Urothelium cell line (cell line): ENCODE measurements around the gene NFYA.
"Not testable (repeated sequence)": the region's sequence is repeated elsewhere in the genome, so short reads cannot be mapped to it uniquely, and the experiment has no call there.

Source experiments
- DNase-seq: peaks from one replicate; pipeline ENCODE4 v3.0.0; 2011; ENCODE audit warnings: low spot score, mixed read lengths
- FAIRE-seq: peaks from 2 replicates; lab custom pipeline; 2011; peaks lifted over from hg19 to GRCh38; lab: Jason Lieb, UNC

The NFYA gene

DNA sequence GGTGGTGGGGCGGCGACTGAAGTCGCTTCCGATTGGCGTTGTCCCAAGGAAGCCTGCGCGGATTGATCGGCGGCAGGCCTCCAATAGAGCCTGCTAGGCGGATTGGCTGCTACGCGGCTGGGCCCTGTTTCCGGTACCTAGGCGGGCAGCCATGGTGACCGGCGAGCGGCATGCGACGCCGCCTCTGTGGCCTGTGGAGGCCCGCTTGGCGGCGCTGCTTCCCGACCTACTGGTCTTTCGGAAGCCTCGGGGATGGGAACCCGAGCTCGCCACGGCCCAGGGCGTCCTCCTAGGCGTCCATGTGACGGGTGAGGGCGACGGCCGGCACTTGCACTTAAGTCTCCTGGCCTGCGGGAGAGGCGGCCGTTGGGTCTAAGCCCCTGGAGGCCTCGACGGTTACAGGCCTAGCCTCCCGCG lies 28.1 kb downstream of the NFYA start:
- no peak for FAIRE-seq

DNA sequence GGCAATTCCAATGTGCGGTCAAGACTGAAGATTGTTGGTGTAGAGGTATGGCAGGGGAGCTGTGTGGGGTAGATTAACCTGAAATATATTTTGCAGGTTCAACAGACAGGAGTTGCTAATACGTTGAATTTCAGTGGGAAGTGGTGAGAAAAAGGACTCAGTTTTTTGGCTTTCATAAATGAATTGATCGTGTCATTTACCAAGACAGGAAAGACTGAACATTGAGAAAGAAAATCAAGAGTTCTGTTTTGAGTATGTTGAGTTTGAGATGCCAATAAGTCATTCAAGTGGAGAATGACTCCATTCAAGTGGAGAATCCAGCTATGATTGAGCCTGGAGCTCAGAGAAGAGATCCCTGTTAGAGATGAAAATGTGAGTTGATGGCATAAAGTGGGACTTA lies 31.1 kb downstream of the NFYA start:
- no peak for FAIRE-seq
- DNase-seq: no peak

More for the DNA sequence above, 28.1 kb downstream of the NFYA start:
- no peak for DNase-seq

DNA sequence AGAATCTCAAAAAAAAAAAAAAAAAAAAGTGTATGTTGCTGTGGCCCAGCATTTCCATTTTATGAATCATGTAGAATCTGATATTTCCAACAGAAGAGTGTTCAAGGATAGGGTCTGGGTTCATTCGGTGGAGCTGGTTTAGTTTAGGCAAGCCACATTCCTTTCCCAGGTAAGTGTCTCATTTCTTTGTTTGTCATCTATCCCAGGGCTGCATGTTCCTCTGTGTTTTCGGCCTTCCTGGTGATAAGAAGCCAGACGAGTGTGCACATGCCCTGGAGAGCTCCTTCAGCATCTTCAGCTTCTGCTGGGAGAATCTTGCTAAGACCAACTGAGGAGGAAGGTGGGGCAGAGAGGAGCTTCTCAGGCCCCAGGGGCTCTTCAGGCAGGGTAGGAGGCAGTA lies 38.2 kb downstream of the NFYA start:
- FAIRE-seq: no peak

DNA sequence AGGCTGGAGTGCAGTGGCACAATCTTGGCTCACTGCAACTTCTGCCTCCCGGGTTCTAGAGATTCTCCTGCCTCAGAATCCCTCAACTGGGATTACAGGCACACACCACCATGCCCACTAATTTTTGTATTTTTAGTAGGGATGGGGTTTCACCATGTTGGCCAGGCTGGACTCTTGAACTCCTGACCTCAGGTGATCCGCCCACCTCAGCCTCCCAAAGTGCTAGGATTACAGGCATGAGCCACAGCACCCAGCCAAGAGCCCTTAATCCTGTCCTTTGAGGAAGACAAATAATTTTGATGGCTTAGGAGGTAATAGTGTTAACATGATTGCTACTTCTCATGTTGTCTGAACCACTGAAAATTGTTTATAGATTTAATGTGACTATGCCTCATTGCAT lies 42.3 kb downstream of the NFYA start:
- FAIRE-seq: not testable (repeated sequence)

More for the DNA sequence above, 38.2 kb downstream of the NFYA start:
- no peak for DNase-seq

DNA sequence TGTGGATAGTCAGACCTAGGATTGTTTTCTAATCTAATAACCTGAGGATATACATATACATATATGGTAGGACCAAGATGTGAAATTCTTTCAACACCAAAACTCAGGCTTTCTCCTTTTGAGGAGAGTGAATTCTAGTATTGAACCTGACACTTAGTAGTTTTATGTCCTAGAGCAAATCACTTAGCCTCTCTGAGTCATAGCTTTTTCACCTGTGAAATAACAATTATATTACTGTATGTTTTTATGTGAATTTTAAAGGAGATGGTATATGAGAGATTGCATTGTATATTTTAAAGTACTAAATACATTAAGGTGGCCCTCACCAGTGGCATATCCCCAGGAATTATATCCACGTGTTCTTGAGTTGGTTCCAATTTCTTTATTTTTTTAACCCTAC lies 46.7 kb downstream of the NFYA start:
- FAIRE-seq: no peak
- no peak for DNase-seq

More for the DNA sequence above, 42.3 kb downstream of the NFYA start:
- not testable (repeated sequence) for DNase-seq

DNA sequence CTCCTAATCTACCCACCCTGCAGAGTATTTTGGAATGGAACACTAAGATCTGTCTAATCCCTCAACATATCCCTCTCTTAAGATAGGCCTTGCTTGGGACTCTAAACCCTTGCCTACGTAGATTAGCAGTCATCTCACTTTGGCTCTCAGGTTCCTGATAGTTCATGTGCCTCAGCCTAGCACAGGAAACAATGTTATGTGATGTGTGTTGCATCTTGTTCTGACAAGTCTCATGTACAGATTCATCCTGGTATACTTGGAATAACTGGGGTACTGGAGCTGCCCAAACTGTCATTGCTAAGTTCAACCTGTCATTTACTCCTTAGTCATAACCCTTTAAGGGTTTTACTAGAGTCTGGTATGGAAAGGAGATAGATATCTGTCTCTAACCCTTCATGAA lies 47.3 kb downstream of the NFYA start:
- DNase-seq (no peak), FAIRE-seq (no peak)

DNA sequence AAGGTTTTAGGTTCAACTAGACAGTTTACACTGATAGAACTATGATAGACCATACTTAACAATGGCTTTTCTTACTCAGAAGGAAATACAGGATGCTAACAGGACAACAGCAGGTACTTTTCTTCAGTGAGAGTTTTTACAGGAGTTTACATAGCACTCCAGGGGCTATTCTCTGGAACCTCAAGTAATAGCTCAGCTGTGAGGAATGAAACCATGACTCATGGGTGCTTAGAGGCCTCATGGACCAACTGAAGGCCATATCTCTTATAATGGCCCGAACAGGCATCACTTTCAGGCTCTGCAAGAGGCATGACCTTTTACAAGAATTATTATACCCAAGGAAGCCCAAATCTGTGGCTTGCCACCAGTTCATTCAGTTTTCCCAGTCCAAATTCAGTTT lies 49.6 kb downstream of the NFYA start:
- DNase-seq: no peak
- no peak for FAIRE-seq

DNA sequence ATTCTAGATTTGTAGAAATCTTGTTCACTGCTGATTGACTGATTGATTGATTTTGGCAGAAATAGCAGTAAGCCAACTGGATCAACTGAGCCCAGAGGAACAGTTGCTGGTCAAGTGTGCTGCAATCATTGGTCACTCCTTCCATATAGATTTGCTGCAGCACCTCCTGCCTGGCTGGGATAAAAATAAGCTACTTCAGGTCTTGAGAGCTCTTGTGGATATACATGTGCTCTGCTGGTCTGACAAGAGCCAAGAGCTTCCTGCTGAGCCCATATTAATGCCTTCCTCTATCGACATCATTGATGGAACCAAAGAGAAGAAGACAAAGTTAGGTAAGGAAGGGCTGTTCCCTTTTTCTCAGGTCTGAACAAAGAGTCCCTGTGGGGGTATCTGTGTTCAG lies 50.1 kb downstream of the NFYA start:
- FAIRE-seq: no peak

DNA sequence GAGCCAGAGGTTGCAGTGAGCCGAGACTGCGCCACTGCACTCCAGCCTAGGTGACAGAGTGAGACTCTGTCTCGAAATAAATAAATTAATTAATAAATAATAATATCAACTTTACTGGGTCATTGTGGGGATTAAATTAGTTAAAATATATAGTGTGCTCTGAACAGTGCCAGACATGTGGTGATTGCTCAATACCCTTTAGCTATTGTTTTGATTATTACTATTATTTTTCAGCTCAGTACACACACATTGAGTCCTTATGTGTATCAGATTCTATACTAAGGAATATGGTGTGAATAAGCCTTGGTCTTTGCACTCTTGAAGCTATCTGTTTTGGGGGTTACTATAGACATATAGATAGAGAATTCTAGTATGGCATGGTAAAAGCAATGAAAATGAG lies 52.5 kb downstream of the NFYA start:
- DNase-seq: no peak
- FAIRE-seq: no peak

More for the DNA sequence above, 50.1 kb downstream of the NFYA start:
- DNase-seq: no peak

DNA sequence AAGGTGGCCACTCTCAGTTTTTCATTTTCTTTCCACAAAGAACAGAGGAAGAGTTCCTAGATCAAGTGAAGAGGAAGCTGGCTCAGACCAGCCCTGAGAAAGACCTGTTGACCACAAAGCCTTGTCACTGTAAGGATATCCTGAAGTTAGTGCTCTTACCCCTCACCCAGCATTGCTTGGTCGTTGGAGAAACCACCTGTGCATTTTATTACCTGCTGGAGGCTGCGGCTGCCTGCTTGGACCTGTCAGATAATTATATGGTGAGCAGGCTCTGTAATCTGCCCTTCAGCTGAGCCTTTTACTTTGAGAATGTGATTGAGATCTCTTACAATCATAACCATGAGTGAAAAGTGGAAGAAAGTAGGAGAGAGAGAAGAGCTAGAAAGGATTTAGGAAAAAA lies 59.5 kb downstream of the NFYA start:
- DNase-seq (no peak), FAIRE-seq (no peak)

DNA sequence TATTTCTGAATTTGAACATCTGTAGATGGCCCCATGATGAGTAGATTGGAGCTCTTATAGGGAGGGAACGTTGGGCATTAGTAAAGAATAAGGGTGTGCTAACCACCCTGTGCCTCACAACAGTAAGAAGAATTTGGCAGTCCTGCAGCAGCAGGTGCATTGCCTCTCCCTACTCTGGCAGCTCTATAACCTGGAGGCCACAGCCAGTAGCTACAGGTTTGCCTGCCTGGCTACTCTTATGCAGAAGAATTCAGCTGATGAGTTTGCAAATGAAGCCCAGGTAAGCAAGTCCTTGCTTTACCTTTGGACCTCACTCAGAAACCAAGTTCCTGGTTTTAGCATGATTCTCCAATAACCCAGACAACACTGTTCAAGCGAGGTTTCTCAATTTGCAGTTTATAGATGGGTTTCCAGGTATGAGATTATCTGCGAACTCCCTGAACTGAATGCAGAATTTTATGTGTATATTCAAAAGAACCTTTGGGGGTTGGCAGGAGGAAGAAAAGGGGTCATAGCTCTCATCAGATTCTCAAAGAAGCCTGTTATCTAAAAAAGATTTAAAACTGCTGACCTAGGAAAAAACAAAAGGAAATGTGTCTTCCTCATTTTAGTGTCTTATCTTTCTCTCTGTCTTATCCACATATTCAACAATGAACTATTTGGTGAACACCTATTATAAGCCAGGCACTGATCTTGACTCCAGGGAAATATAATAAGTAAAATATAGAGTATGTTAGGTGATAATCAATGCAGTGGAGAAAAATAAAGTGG lies 62.5 kb downstream of the NFYA start:
- DNase-seq (no peak), FAIRE-seq (no peak)

DNA sequence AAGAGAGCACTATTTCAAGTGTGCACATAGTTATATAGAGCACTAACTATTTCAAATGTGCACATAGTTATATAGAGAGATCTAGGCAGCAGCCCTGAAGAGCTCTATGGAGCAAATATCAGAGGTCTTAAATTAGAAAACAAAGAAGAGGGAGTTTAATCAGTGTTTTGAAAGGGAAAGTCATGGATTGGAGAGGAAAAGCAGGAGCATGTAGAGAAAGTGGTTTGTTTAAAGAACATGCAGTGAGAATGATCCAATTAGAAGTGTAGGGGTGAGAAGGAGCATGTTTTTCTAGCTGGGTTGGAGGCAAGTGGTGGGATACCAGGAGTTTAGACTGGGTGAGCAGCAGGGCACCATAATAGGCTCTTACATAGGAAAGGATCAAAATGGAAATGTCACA lies 64.1 kb downstream of the NFYA start:
- FAIRE-seq (no peak), DNase-seq (no peak)

DNA sequence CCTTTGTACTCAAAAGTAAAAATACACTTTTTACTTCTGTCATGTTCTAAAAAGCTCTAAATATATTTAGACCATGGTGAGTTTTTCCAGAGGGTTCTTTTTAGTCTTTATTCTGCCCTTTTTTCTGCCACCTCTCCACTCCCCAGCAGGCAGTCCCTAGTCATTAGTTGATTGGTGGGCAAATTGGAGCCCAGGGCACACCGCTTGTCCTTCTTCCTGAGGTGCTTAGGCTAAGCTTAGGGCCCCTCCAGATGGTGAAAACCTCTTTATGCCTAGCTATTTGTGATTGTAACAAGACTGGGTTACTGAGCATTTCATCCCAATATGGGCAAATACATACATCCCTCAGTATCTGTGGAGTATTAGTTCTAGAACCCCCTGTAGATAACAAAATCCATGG lies 75.1 kb downstream of the NFYA start:
- DNase-seq: no peak
- FAIRE-seq: no peak
